Diencephalon (tissue), 1 donor: ENCODE measurements around the gene C16orf78. TPM values are rescaled to one million over a fixed set of nuclear protein-coding genes. Genes with fewer than 3 reads are reported as not detected.

Experiments
- total RNA-seq: library from RNA; depleted of rRNA; stranded (reverse); fragments of >200 nt; gene quantifications from one replicate; pipeline ENCODE4 v1.2.3, GENCODE V29; 2014

Gene C16orf78, protein sequence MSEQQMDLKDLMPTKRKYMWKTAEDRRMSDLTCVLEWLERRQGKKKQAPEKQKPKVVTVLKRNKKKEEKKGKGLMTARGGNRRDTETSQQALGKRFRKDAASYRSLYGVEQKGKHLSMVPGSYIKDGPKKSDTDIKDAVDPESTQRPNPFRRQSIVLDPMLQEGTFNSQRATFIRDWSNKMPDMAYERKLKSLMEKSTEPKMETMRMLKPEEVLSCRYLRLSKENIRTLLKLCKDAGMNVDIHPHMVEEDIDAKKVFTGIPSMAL
- not detected for total RNA-seq

GRCh38 chr16:49373504-49373903 lies at the start of gene C16orf78:
Gene C16orf78, plus strand, starts transcription at chr16:49373804. Its CDS starts 136 bp downstream, at chr16:49373940.

Other genes starting within 250 kb of the C16orf78 start
- gene CBLN1, start 92.0 kb upstream of the C16orf78 start, total RNA-seq: 58.1 TPM